ENCODE results near the gene FRRS1L. TPM values are rescaled to one million over a fixed set of nuclear protein-coding genes. Genes with fewer than 3 reads are reported as not detected.

FRRS1L gene
- total RNA-seq, 4 donors from 2014 or later, result 0.05 to 0.42 TPM; not detected in 2

DNA sequence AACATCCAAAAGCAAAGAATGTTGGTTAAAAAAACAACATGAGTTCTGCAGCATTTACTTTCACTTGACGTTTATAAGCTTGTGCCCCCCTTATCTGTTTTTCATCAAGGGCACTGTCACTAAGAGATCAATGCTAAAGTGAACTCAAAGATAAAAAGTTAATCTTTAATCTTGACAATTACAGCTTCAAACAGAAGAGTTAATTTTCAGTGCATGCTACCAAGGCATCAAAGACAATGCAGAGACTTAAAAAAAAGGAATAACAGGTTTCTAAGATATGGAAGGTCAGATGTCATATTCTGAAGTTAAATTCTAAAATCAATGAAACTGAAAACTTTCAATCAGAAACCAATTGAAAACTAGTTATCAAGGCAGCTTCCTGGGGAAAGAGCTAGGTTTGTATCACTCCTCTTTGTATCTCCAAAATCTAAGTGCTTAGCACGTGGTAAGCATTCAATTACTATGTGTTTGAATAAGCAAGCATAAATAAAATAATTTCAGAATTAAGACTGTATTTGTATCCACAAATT, 84.9 kb downstream of the FRRS1L start:
- Histone ChIP-seq H3K4me1 (no peaks in the 10 kb centered on the region), H3K27ac (no peak overlapping the region), H3K27me3 (no peaks in the 10 kb centered on the region), H3K9me3 (no peaks in the 10 kb centered on the region), H3K4me3 (no peak overlapping the region), H3K36me3 (peaks cover 27% of the 10 kb centered on the region)
- DNase-seq (ENCODE audit: low spot score in 2 of 2), result no peak
- TF ChIP-seq POLR2AphosphoS5 (IDR thresholded peaks at IDR 0.05) (no peak), POLR2A (IDR thresholded peaks at IDR 0.05) (no peak), EP300 (IDR thresholded peaks at IDR 0.05) (no peak)
- TF ChIP-seq, protein P1, sequence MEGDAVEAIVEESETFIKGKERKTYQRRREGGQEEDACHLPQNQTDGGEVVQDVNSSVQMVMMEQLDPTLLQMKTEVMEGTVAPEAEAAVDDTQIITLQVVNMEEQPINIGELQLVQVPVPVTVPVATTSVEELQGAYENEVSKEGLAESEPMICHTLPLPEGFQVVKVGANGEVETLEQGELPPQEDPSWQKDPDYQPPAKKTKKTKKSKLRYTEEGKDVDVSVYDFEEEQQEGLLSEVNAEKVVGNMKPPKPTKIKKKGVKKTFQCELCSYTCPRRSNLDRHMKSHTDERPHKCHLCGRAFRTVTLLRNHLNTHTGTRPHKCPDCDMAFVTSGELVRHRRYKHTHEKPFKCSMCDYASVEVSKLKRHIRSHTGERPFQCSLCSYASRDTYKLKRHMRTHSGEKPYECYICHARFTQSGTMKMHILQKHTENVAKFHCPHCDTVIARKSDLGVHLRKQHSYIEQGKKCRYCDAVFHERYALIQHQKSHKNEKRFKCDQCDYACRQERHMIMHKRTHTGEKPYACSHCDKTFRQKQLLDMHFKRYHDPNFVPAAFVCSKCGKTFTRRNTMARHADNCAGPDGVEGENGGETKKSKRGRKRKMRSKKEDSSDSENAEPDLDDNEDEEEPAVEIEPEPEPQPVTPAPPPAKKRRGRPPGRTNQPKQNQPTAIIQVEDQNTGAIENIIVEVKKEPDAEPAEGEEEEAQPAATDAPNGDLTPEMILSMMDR (IDR thresholded peaks at IDR 0.05), result no peak
- 66% methylated on average over 2 of the region's 2 CpGs for WGBS

Other genes starting within 250 kb of the FRRS1L start
- gene ELP1, start 233.1 kb downstream of the FRRS1L start, total RNA-seq, result 10 to 100 TPM; 22.2 to 34.2 (median 23.2) TPM
- gene ABITRAM, start 232.8 kb downstream of the FRRS1L start, total RNA-seq, result 10 to 100 TPM in 3 of 4 donors, 1 to 10 TPM in 1; 9.9 to 42.4 (median 12.0) TPM
- 10 to 100 TPM; 13.0 to 23.2 (median 16.0) TPM for gene CTNNAL1, start 153.8 kb downstream of the FRRS1L start, total RNA-seq
- 10 to 100 TPM; 38.6 to 58.9 (median 54.3) TPM for gene TMEM245, start 47.3 kb downstream of the FRRS1L start, total RNA-seq
- 10 to 100 TPM; 22.4 to 27.4 (median 25.1) TPM for gene EPB41L4B, start 153.8 kb upstream of the FRRS1L start, total RNA-seq